ENCODE results near the gene MORN5.

DNA sequence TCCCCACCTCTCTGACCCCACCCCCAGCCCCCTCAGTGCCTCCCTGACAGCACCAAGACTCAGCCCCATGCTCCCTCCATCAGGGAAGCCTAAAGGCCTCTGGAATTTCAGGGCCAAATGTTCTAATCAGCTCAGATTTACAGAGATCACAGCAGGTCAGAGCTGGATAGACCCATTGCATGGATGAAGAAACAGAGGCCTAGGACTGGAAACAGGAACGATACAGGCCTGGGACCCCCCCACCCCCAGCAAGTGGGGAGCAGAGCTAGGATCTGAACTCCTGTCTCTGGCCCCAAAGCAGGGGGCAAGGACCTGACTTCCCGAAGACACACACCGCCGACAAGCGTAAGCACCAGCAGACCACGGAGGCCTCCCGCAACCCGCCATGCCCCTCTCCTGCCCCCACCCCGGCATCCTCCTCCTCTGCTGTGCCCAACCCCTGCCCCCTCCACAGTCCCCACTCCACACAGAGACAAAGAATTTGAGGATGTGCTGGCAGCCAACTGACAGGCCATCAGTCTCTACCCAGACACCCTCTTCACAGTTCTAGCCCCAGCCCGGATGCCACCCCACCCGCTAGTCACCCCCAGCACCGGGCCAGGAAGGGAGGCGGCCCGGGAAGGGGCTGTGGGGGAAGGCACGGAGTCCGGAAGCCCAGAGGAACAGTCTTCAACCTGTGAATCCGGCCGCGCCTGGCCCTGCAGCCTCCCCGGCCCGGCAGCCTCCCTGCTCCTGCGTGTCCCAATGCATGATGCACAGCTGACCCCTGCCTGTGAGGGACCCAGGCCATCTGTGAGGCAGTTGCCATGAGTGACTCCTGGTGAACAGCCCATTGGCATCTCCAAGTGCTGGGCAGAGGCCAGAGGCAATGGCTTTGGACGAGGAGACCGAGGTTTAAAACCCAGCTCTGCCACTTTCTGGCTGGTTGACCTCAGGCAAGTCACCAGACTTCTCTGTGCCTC, 31.4 kb upstream of the MORN5 start:
- TF ChIP-seq, protein P1, sequence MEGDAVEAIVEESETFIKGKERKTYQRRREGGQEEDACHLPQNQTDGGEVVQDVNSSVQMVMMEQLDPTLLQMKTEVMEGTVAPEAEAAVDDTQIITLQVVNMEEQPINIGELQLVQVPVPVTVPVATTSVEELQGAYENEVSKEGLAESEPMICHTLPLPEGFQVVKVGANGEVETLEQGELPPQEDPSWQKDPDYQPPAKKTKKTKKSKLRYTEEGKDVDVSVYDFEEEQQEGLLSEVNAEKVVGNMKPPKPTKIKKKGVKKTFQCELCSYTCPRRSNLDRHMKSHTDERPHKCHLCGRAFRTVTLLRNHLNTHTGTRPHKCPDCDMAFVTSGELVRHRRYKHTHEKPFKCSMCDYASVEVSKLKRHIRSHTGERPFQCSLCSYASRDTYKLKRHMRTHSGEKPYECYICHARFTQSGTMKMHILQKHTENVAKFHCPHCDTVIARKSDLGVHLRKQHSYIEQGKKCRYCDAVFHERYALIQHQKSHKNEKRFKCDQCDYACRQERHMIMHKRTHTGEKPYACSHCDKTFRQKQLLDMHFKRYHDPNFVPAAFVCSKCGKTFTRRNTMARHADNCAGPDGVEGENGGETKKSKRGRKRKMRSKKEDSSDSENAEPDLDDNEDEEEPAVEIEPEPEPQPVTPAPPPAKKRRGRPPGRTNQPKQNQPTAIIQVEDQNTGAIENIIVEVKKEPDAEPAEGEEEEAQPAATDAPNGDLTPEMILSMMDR (IDR thresholded peaks at IDR 0.05), result no peak
- TF ChIP-seq POLR2A (IDR thresholded peaks at IDR 0.05), result no peak
